H7 (cell line): Measurements from ENCODE around the gene KRT5. TPM values are rescaled to one million over a fixed set of nuclear protein-coding genes. Genes with fewer than 3 reads are reported as not detected.

Experiments
- DNase-seq: peaks from one replicate; pipeline ENCODE4 v3.0.0; 2012
- H3K27me3 ChIP-seq: 2 replicates; pipeline ENCODE4 v1.6.0; 2011; ENCODE audit warnings: mild to moderate bottlenecking, low read length; ENCODE audit not compliant: control insufficient read depth, insufficient read depth
- H3K36me3 ChIP-seq: replicated peaks from 2 replicates; pipeline ENCODE4 v1.5.1; 2011; ENCODE audit warnings: low read length; ENCODE audit not compliant: control insufficient read depth, insufficient read depth
- H3K4me3 ChIP-seq: 2 replicates; pipeline ENCODE4 v1.5.1; 2011; ENCODE audit warnings: low read depth, mild to moderate bottlenecking, control low read depth, low read length, moderate library complexity; ENCODE audit not compliant: insufficient read depth
- total RNA-seq: library from RNA; depleted of rRNA; stranded (reverse); fragments of >200 nt; shearing (Covaris generic); gene quantifications from 2 replicates; pipeline ENCODE4 v1.2.3, GENCODE V29; 2014

Gene KRT5
- total RNA-seq, 1 experiment from 2014 or later: not detected

GRCh38 chr12:52543985-52544883 is 24.0 kb upstream of the KRT5 start:
- peak; percentile 74 for DNase-seq
- no peaks in the 10 kb centered on the region for H3K27me3 ChIP-seq
- no peak overlapping the region for H3K4me3 ChIP-seq

GRCh38 chr12:52542785-52543318 is 22.7 kb upstream of the KRT5 start:
- no peak for DNase-seq
- Histone ChIP-seq H3K27me3 (no peaks in the 10 kb centered on the region), H3K4me3 (no peak overlapping the region), H3K36me3 (no peaks in the 10 kb centered on the region)

More at GRCh38 chr12:52543985-52544883, 24.0 kb upstream of the KRT5 start:
- H3K36me3 ChIP-seq: no peaks in the 10 kb centered on the region

GRCh38 chr12:52542157-52542556 is 22.0 kb upstream of the KRT5 start:
- no peak for DNase-seq
- H3K4me3 ChIP-seq: no peak overlapping the region
- no peaks in the 10 kb centered on the region for H3K27me3 ChIP-seq
- no peaks in the 10 kb centered on the region for H3K36me3 ChIP-seq

GRCh38 chr12:52541709-52542108 is 21.5 kb upstream of the KRT5 start:
- no peak for DNase-seq
- Histone ChIP-seq H3K36me3 (no peaks in the 10 kb centered on the region), H3K27me3 (no peaks in the 10 kb centered on the region), H3K4me3 (no peak overlapping the region)

GRCh38 chr12:52540531-52540930 is 20.3 kb upstream of the KRT5 start:
- DNase-seq: no peak
- Histone ChIP-seq H3K4me3 (no peak overlapping the region), H3K27me3 (no peaks in the 10 kb centered on the region)

GRCh38 chr12:52539821-52540173 is 19.6 kb upstream of the KRT5 start:
- Histone ChIP-seq H3K4me3 (no peak overlapping the region), H3K36me3 (no peaks in the 10 kb centered on the region), H3K27me3 (no peaks in the 10 kb centered on the region)
- DNase-seq: no peak

More at GRCh38 chr12:52540531-52540930, 20.3 kb upstream of the KRT5 start:
- H3K36me3 ChIP-seq: no peaks in the 10 kb centered on the region

GRCh38 chr12:52539083-52539820 is 19.1 kb upstream of the KRT5 start:
- Histone ChIP-seq H3K36me3 (no peaks in the 10 kb centered on the region), H3K27me3 (no peaks in the 10 kb centered on the region), H3K4me3 (no peak overlapping the region)
- no peak for DNase-seq

- Histone ChIP-seq H3K4me3 (no peak overlapping the region), H3K27me3 (no peaks in the 10 kb centered on the region), H3K36me3 (no peaks in the 10 kb centered on the region)
- DNase-seq: no peak
These were observed 16.9 kb upstream of the KRT5 start for GRCh38 chr12:52537101-52537500.

- no peaks in the 10 kb centered on the region for H3K27me3 ChIP-seq
- DNase-seq: no peak
- H3K4me3 ChIP-seq: no peak overlapping the region
- H3K36me3 ChIP-seq: no peaks in the 10 kb centered on the region
These were observed 15.4 kb upstream of the KRT5 start for GRCh38 chr12:52535574-52535973.

GRCh38 chr12:52534482-52534881 is 14.3 kb upstream of the KRT5 start:
- no peak overlapping the region for H3K4me3 ChIP-seq
- no peaks in the 10 kb centered on the region for H3K36me3 ChIP-seq
- H3K27me3 ChIP-seq: no peaks in the 10 kb centered on the region
- DNase-seq: peak; percentile 57

GRCh38 chr12:52533686-52534470 is 13.7 kb upstream of the KRT5 start:
- Histone ChIP-seq H3K36me3 (no peaks in the 10 kb centered on the region), H3K27me3 (no peaks in the 10 kb centered on the region), H3K4me3 (no peak overlapping the region)
- no peak for DNase-seq

- DNase-seq: no peak
- H3K27me3 ChIP-seq: no peaks in the 10 kb centered on the region
- no peaks in the 10 kb centered on the region for H3K36me3 ChIP-seq
- H3K4me3 ChIP-seq: no peak overlapping the region
These were observed 12.4 kb upstream of the KRT5 start for GRCh38 chr12:52532636-52533035.

- Histone ChIP-seq H3K27me3 (no peaks in the 10 kb centered on the region), H3K36me3 (no peaks in the 10 kb centered on the region), H3K4me3 (no peak overlapping the region)
- no peak for DNase-seq
These were observed 11.5 kb upstream of the KRT5 start for GRCh38 chr12:52531566-52532300.

GRCh38 chr12:52530905-52531304 is 10.7 kb upstream of the KRT5 start:
- DNase-seq: no peak
- Histone ChIP-seq H3K36me3 (no peaks in the 10 kb centered on the region), H3K4me3 (no peak overlapping the region), H3K27me3 (no peaks in the 10 kb centered on the region)
